ENCODE measurements around the gene IL26. TPM values are rescaled to one million over a fixed set of nuclear protein-coding genes. Genes with fewer than 3 reads are reported as not detected.

Gene IL26
- total RNA-seq, 1 experiment from 2014 or later: not detected

- Histone ChIP-seq H2AFZ (ENCODE audit: low read length) (no peak overlapping the region), H4K20me1 (ENCODE audit: insufficient read depth, low read depth, low read length) (no peaks in the 10 kb centered on the region), H3K79me2 (ENCODE audit: low read length) (no peaks in the 10 kb centered on the region), H3K9me2 (replicated peaks; ENCODE audit: insufficient read depth, low read length) (no peaks in the 10 kb centered on the region), H3K27ac (ENCODE audit: low read length) (no peak overlapping the region), H3K4me2 (ENCODE audit: low read depth, low read length, poor library complexity, severe bottlenecking) (no peak overlapping the region), H3K4me3 (ENCODE audit: low read length) (no peak overlapping the region), H3K9ac (ENCODE audit: low read length) (no peak overlapping the region), H3K36me3 (ENCODE audit: insufficient read depth, low read length) (no peaks in the 10 kb centered on the region), H3K27me3 (ENCODE audit: low read length) (no peaks in the 10 kb centered on the region), H3K4me1 (ENCODE audit: low read length) (no peaks in the 10 kb centered on the region), H3K9me3 (ENCODE audit: low read length) (no peaks in the 10 kb centered on the region)
- no peak for DNase-seq
Observed at GRCh38 chr12:68170726-68171125, 54.9 kb downstream of the IL26 start.

- Histone ChIP-seq H3K9ac (ENCODE audit: low read length) (no peak overlapping the region), H3K27me3 (ENCODE audit: low read length) (no peaks in the 10 kb centered on the region), H3K4me3 (ENCODE audit: low read length) (no peak overlapping the region), H3K9me3 (ENCODE audit: low read length) (no peaks in the 10 kb centered on the region), H3K9me2 (replicated peaks; ENCODE audit: insufficient read depth, low read length) (no peaks in the 10 kb centered on the region), H3K4me2 (ENCODE audit: low read depth, low read length, poor library complexity, severe bottlenecking) (no peak overlapping the region), H2AFZ (ENCODE audit: low read length) (no peak overlapping the region), H3K4me1 (ENCODE audit: low read length) (no peaks in the 10 kb centered on the region), H3K79me2 (ENCODE audit: low read length) (no peaks in the 10 kb centered on the region), H3K36me3 (ENCODE audit: insufficient read depth, low read length) (no peaks in the 10 kb centered on the region), H3K27ac (ENCODE audit: low read length) (no peak overlapping the region), H4K20me1 (ENCODE audit: insufficient read depth, low read depth, low read length) (no peaks in the 10 kb centered on the region)
- no peak for DNase-seq
Observed at GRCh38 chr12:68169213-68169889, 56.3 kb downstream of the IL26 start.

GRCh38 chr12:68166317-68166831, 59.2 kb downstream of the IL26 start:
- no peak for DNase-seq
- no peak overlapping the region for H3K4me3 ChIP-seq (ENCODE audit: low read length)
- H3K4me2 ChIP-seq (ENCODE audit: low read depth, low read length, poor library complexity, severe bottlenecking): no peak overlapping the region
- H3K9me3 ChIP-seq (ENCODE audit: low read length): no peaks in the 10 kb centered on the region
- H3K36me3 ChIP-seq (ENCODE audit: insufficient read depth, low read length): no peaks in the 10 kb centered on the region
- H3K27me3 ChIP-seq (ENCODE audit: low read length): no peaks in the 10 kb centered on the region
- H3K9me2 ChIP-seq (replicated peaks; ENCODE audit: insufficient read depth, low read length): no peaks in the 10 kb centered on the region
- H3K79me2 ChIP-seq (ENCODE audit: low read length): no peaks in the 10 kb centered on the region
- H2AFZ ChIP-seq (ENCODE audit: low read length): no peak overlapping the region
- no peak overlapping the region for H3K9ac ChIP-seq (ENCODE audit: low read length)
- no peaks in the 10 kb centered on the region for H4K20me1 ChIP-seq (ENCODE audit: insufficient read depth, low read depth, low read length)
- H3K4me1 ChIP-seq (ENCODE audit: low read length): peaks cover 5% of the 10 kb centered on the region
- no peak overlapping the region for H3K27ac ChIP-seq (ENCODE audit: low read length)

- Histone ChIP-seq H3K27ac (ENCODE audit: low read length) (no peak overlapping the region), H3K9me2 (replicated peaks; ENCODE audit: insufficient read depth, low read length) (no peaks in the 10 kb centered on the region), H3K9me3 (ENCODE audit: low read length) (no peaks in the 10 kb centered on the region), H3K79me2 (ENCODE audit: low read length) (no peaks in the 10 kb centered on the region), H3K4me1 (ENCODE audit: low read length) (peaks cover 5% of the 10 kb centered on the region), H3K4me3 (ENCODE audit: low read length) (no peak overlapping the region), H3K4me2 (ENCODE audit: low read depth, low read length, poor library complexity, severe bottlenecking) (no peak overlapping the region), H3K36me3 (ENCODE audit: insufficient read depth, low read length) (no peaks in the 10 kb centered on the region), H4K20me1 (ENCODE audit: insufficient read depth, low read depth, low read length) (no peaks in the 10 kb centered on the region), H3K9ac (ENCODE audit: low read length) (no peak overlapping the region), H3K27me3 (ENCODE audit: low read length) (no peaks in the 10 kb centered on the region), H2AFZ (ENCODE audit: low read length) (no peak overlapping the region; the same call in 1 of the 2 replicates)
- DNase-seq: no peak
Observed at GRCh38 chr12:68163560-68164081, 62.0 kb downstream of the IL26 start.

GRCh38 chr12:68162374-68162773, 63.2 kb downstream of the IL26 start:
- DNase-seq: no peak
- Histone ChIP-seq H3K27me3 (ENCODE audit: low read length) (no peaks in the 10 kb centered on the region), H3K9me2 (replicated peaks; ENCODE audit: insufficient read depth, low read length) (no peaks in the 10 kb centered on the region), H3K4me1 (ENCODE audit: low read length) (peaks cover 5% of the 10 kb centered on the region), H3K9ac (ENCODE audit: low read length) (no peak overlapping the region), H2AFZ (ENCODE audit: low read length) (no peak overlapping the region), H3K27ac (ENCODE audit: low read length) (no peak overlapping the region), H3K79me2 (ENCODE audit: low read length) (no peaks in the 10 kb centered on the region), H3K4me3 (ENCODE audit: low read length) (no peak overlapping the region), H3K4me2 (ENCODE audit: low read depth, low read length, poor library complexity, severe bottlenecking) (no peak overlapping the region), H4K20me1 (ENCODE audit: insufficient read depth, low read depth, low read length) (no peaks in the 10 kb centered on the region), H3K36me3 (ENCODE audit: insufficient read depth, low read length) (no peaks in the 10 kb centered on the region), H3K9me3 (ENCODE audit: low read length) (no peaks in the 10 kb centered on the region)

- H3K9me3 ChIP-seq (ENCODE audit: low read length): no peaks in the 10 kb centered on the region
- no peaks in the 10 kb centered on the region for H3K9me2 ChIP-seq (replicated peaks; ENCODE audit: insufficient read depth, low read length)
- no peak within 1 kb of the TSS for H3K4me2 ChIP-seq (ENCODE audit: low read depth, low read length, poor library complexity, severe bottlenecking)
- H4K20me1 ChIP-seq (ENCODE audit: insufficient read depth, low read depth, low read length): no peaks in the 10 kb centered on the region
- H3K4me1 ChIP-seq (ENCODE audit: low read length): peaks cover 5% of the 10 kb centered on the region
- H3K36me3 ChIP-seq (ENCODE audit: insufficient read depth, low read length): no peaks in the 10 kb centered on the region
- no peak within 1 kb of the TSS for H3K4me3 ChIP-seq (ENCODE audit: low read length)
- no peak for DNase-seq
- H3K27ac ChIP-seq (ENCODE audit: low read length): no peak within 1 kb of the TSS
- no peak within 1 kb of the TSS for H3K9ac ChIP-seq (ENCODE audit: low read length)
- H2AFZ ChIP-seq (ENCODE audit: low read length): no peak within 1 kb of the TSS
- no peaks in the 10 kb centered on the region for H3K79me2 ChIP-seq (ENCODE audit: low read length)
- no peaks in the 10 kb centered on the region for H3K27me3 ChIP-seq (ENCODE audit: low read length)
Observed at GRCh38 chr12:68159681-68160304, 65.8 kb downstream of the IL26 start, which contains the start of gene IFNG. Gene IFNG, minus strand, starts transcription at chr12:68159740. Its CDS starts 125 bp downstream, at chr12:68159615.

GRCh38 chr12:68158432-68158831, 67.2 kb downstream of the IL26 start:
- no peak overlapping the region for H3K4me2 ChIP-seq (ENCODE audit: low read depth, low read length, poor library complexity, severe bottlenecking)
- no peak overlapping the region for H3K4me3 ChIP-seq (ENCODE audit: low read length)
- no peaks in the 10 kb centered on the region for H4K20me1 ChIP-seq (ENCODE audit: insufficient read depth, low read depth, low read length)
- H3K9me2 ChIP-seq (replicated peaks; ENCODE audit: insufficient read depth, low read length): no peaks in the 10 kb centered on the region
- no peaks in the 10 kb centered on the region for H3K27me3 ChIP-seq (ENCODE audit: low read length)
- no peak overlapping the region for H2AFZ ChIP-seq (ENCODE audit: low read length)
- no peak overlapping the region for H3K9ac ChIP-seq (ENCODE audit: low read length)
- DNase-seq: peak; percentile 82
- H3K27ac ChIP-seq (ENCODE audit: low read length): no peak overlapping the region
- peaks cover 3% of the 10 kb centered on the region for H3K4me1 ChIP-seq (ENCODE audit: low read length)
- no peaks in the 10 kb centered on the region for H3K79me2 ChIP-seq (ENCODE audit: low read length)
- no peaks in the 10 kb centered on the region for H3K36me3 ChIP-seq (ENCODE audit: insufficient read depth, low read length)
- H3K9me3 ChIP-seq (ENCODE audit: low read length): no peaks in the 10 kb centered on the region

- Histone ChIP-seq H3K4me3 (ENCODE audit: low read length) (no peak overlapping the region), H2AFZ (ENCODE audit: low read length) (no peak overlapping the region), H3K4me2 (ENCODE audit: low read depth, low read length, poor library complexity, severe bottlenecking) (no peak overlapping the region), H3K4me1 (ENCODE audit: low read length) (no peaks in the 10 kb centered on the region), H3K79me2 (ENCODE audit: low read length) (no peaks in the 10 kb centered on the region), H3K27me3 (ENCODE audit: low read length) (no peaks in the 10 kb centered on the region), H3K36me3 (ENCODE audit: insufficient read depth, low read length) (no peaks in the 10 kb centered on the region), H3K27ac (ENCODE audit: low read length) (no peak overlapping the region), H4K20me1 (ENCODE audit: insufficient read depth, low read depth, low read length) (no peaks in the 10 kb centered on the region), H3K9me3 (ENCODE audit: low read length) (no peaks in the 10 kb centered on the region), H3K9me2 (replicated peaks; ENCODE audit: insufficient read depth, low read length) (no peaks in the 10 kb centered on the region), H3K9ac (ENCODE audit: low read length) (no peak overlapping the region)
- no peak for DNase-seq
Observed at GRCh38 chr12:68157380-68157779, 68.2 kb downstream of the IL26 start.

Measured in Karpas-422 (cell line).